ENCODE measurements around the gene ADAMTS13. TPM values are rescaled to one million over a fixed set of nuclear protein-coding genes. Genes with fewer than 3 reads are reported as not detected.

ADAMTS13 gene
- total and polyA plus RNA-seq, 4 donors: 6.5 to 13.3 (median 10.4) TPM

- peaks cover 0 to 25% (median 14%) of the 10 kb centered on the region in 4 donors for H3K4me1 ChIP-seq (ENCODE audit: control insufficient read depth in 4 of 4, insufficient read depth in 4 of 4, low read length in 3 of 4)
- no peaks in the 10 kb centered on the region for H3K36me3 ChIP-seq (ENCODE audit: control insufficient read depth in 4 of 4, insufficient read depth in 3 of 4, low read depth in 1 of 4, low read length in 3 of 4)
- H3K9me3 ChIP-seq (ENCODE audit: control insufficient read depth in 4 of 4, low read length in 3 of 4): no peaks in the 10 kb centered on the region
- no peak for TF ChIP-seq CTCF (IDR thresholded peaks at IDR 0.05; ENCODE audit: low read depth, low read length, missing input control)
- no peak for TF ChIP-seq TAF1 (conservative IDR thresholded peaks at IDR 0.05)
- no peak for TF ChIP-seq RAD21 (IDR thresholded peaks at IDR 0.05)
- TF ChIP-seq FOXA2 (IDR thresholded peaks at IDR 0.05): no peak
- TF ChIP-seq HNF4G (IDR thresholded peaks at IDR 0.05): no peak
- TF ChIP-seq JUND (IDR thresholded peaks at IDR 0.05): no peak
- TF ChIP-seq ZBTB33 (IDR thresholded peaks at IDR 0.05): no peak
- TF ChIP-seq HNF4A (conservative IDR thresholded peaks at IDR 0.05): no peak
- TF ChIP-seq NR2F2 (IDR thresholded peaks at IDR 0.05): no peak
- no peak for TF ChIP-seq FOXA1 (IDR thresholded peaks at IDR 0.05)
- no peak for TF ChIP-seq MAX (IDR thresholded peaks at IDR 0.05)
- TF ChIP-seq GABPA (IDR thresholded peaks at IDR 0.05 in 1 of 2, conservative IDR thresholded peaks at IDR 0.05 in 1 of 2): no peak
- TF ChIP-seq ATF3 (IDR thresholded peaks at IDR 0.05): no peak
- no peak for TF ChIP-seq EGR1 (IDR thresholded peaks at IDR 0.05; ENCODE audit: low read depth in 2 of 2)
- TF ChIP-seq SP1 (IDR thresholded peaks at IDR 0.05): no peak
- no peak for TF ChIP-seq RXRA (IDR thresholded peaks at IDR 0.05)
- no peak for TF ChIP-seq YY1 (IDR thresholded peaks at IDR 0.05)
- TF ChIP-seq REST (IDR thresholded peaks at IDR 0.05): no peak
- H3K4me3 ChIP-seq (ENCODE audit: low read depth in 1 of 3, low read length in 3 of 3): no peak overlapping the region
- no peaks in the 10 kb centered on the region for H3K27me3 ChIP-seq (ENCODE audit: control insufficient read depth in 4 of 4, insufficient read depth in 4 of 4, low read length in 3 of 4)
- H3K9ac ChIP-seq (ENCODE audit: low read depth in 1 of 2, low read length in 2 of 2): no peak overlapping the region
- H3K27ac ChIP-seq (ENCODE audit: low read depth in 1 of 2, low read length in 2 of 2): no peak overlapping the region
- 94% methylated on average over 27 of the region's 27 CpGs for WGBS
- no peak for DNase-seq (ENCODE audit: low spot score)
These were observed 53.3 kb downstream of the ADAMTS13 start for GRCh38 chr9:133475292-133476012.

Data from liver (tissue), 9 donors.